SK-N-SH treated with all-trans-retinoic acid at 6 μM for 48 hours (cell line): ENCODE measurements around the gene KRTAP19-8.

Experiments
- ATAC-seq: fragments of 200-7000 bp; cut with Tn5 transposase; 3 replicates; pipeline ENCODE4 v1.9.1; 2020; ENCODE audit warnings: mild to moderate bottlenecking, moderate library complexity
- ARNTL ChIP-seq: fragments of 450-650 bp; formaldehyde crosslinking; IDR thresholded peaks from 2 replicates; pipeline ENCODE4 v1.5.0; 2020; ENCODE audit warnings: low read depth, mild to moderate bottlenecking, moderate library complexity, borderline replicate concordance
- BACH2 ChIP-seq: fragments of 250-450 bp; sonication (Bioruptor Pico); IDR thresholded peaks from 2 replicates; pipeline ENCODE4 v1.9.0; 2021; ENCODE audit warnings: mild to moderate bottlenecking, borderline replicate concordance
- CSDC2 ChIP-seq: fragments of 250-450 bp; sonication (Bioruptor Pico); IDR thresholded peaks from 2 replicates; pipeline ENCODE4 v1.5.0; 2020; ENCODE audit warnings: mild to moderate bottlenecking, moderate library complexity
- ESRRG ChIP-seq: fragments of 250-450 bp; sonication (Bioruptor Pico); IDR thresholded peaks from 2 replicates; pipeline ENCODE4 v1.6.1; 2021; ENCODE audit warnings: mild to moderate bottlenecking
- ISL1 ChIP-seq: fragments of 250-450 bp; sonication (Bioruptor Pico); IDR thresholded peaks from 2 replicates; pipeline ENCODE4 v2.1.2; 2022; ENCODE audit warnings: mild to moderate bottlenecking, moderate library complexity
- OSR1 ChIP-seq: fragments of 250-450 bp; sonication (Bioruptor Pico); IDR thresholded peaks from 2 replicates; pipeline ENCODE4 v1.8.0; 2022; ENCODE audit warnings: moderate library complexity, mild to moderate bottlenecking, inconsistent platforms
- PPARA ChIP-seq: fragments of 250-450 bp; sonication (Bioruptor Pico); IDR thresholded peaks from 2 replicates; pipeline ENCODE4 v1.5.0; 2020; ENCODE audit warnings: mild to moderate bottlenecking, borderline replicate concordance
- RARB ChIP-seq: fragments of 250-450 bp; sonication (Bioruptor Pico); IDR thresholded peaks from 2 replicates; pipeline ENCODE4 v1.8.0; 2021; ENCODE audit warnings: mild to moderate bottlenecking, moderate library complexity
- SNAI2 ChIP-seq: fragments of 250-450 bp; sonication (Bioruptor Pico); IDR thresholded peaks from 2 replicates; pipeline ENCODE4 v1.5.0; 2020; ENCODE audit warnings: mild to moderate bottlenecking, moderate library complexity
- TCF4 ChIP-seq: fragments of 250-450 bp; sonication (Bioruptor Pico); IDR thresholded peaks from 2 replicates; pipeline ENCODE4 v1.8.0; 2021; ENCODE audit warnings: mild to moderate bottlenecking, moderate library complexity, borderline replicate concordance
- TOX ChIP-seq: fragments of 250-450 bp; sonication (Bioruptor Pico); IDR thresholded peaks from 2 replicates; pipeline ENCODE4 v1.8.0; 2021; ENCODE audit warnings: mild to moderate bottlenecking, moderate library complexity, borderline replicate concordance
- ZC3H10 ChIP-seq: fragments of 250-450 bp; sonication (Bioruptor Pico); IDR thresholded peaks from 2 replicates; pipeline ENCODE4 v1.5.1; 2021; ENCODE audit warnings: mild to moderate bottlenecking, moderate library complexity
- ZFP3 ChIP-seq: fragments of 250-450 bp; sonication (Bioruptor Pico); IDR thresholded peaks from 2 replicates; pipeline ENCODE4 v1.5.0; 2020; ENCODE audit warnings: mild to moderate bottlenecking, moderate library complexity
- ZFP30 ChIP-seq: fragments of 450-650 bp; formaldehyde crosslinking; IDR thresholded peaks from 2 replicates; pipeline ENCODE4 v1.5.0; 2022; ENCODE audit warnings: mild to moderate bottlenecking, moderate library complexity
- ZNF565 ChIP-seq: fragments of 450-650 bp; formaldehyde crosslinking; conservative IDR thresholded peaks from 2 replicates; pipeline ENCODE4 v1.5.0; 2020; ENCODE audit warnings: low read depth, mild to moderate bottlenecking, moderate library complexity
- ZNF70 ChIP-seq: fragments of 450-650 bp; formaldehyde crosslinking; IDR thresholded peaks from 2 replicates; pipeline ENCODE4 v1.5.0; 2020; ENCODE audit warnings: mild to moderate bottlenecking, moderate library complexity
- ZNF8 ChIP-seq: fragments of 450-650 bp; formaldehyde crosslinking; IDR thresholded peaks from 2 replicates; pipeline ENCODE4 v1.5.0; 2020; ENCODE audit warnings: mild to moderate bottlenecking, moderate library complexity
- TF ChIP-seq, protein P1 (sequence below): fragments of 250-450 bp; sonication (Bioruptor Pico); IDR thresholded peaks from 2 replicates; pipeline ENCODE4 v1.8.0; 2021; ENCODE audit warnings: low read depth, mild to moderate bottlenecking, moderate library complexity, borderline replicate concordance
- TF ChIP-seq, protein P2 (sequence below): fragments of 250-450 bp; sonication (Bioruptor Pico); IDR thresholded peaks from 2 replicates; pipeline ENCODE4 v1.5.0; 2020; ENCODE audit warnings: mild to moderate bottlenecking, moderate library complexity
- TF ChIP-seq, protein P3 (sequence below): fragments of 250-450 bp; sonication (Bioruptor Pico); IDR thresholded peaks from 2 replicates; pipeline ENCODE4 v1.8.0; 2020; ENCODE audit warnings: mild to moderate bottlenecking, moderate library complexity, borderline replicate concordance
- TF ChIP-seq, protein P4 (sequence below): fragments of 250-450 bp; sonication (Bioruptor Pico); IDR thresholded peaks from 2 replicates; pipeline ENCODE4 v1.5.1; 2021; ENCODE audit warnings: mild to moderate bottlenecking, moderate library complexity
- TF ChIP-seq, protein P5 (sequence below): fragments of 250-450 bp; sonication (Bioruptor Pico); IDR thresholded peaks from 2 replicates; pipeline ENCODE4 v1.5.1; 2020; ENCODE audit warnings: low read depth, mild to moderate bottlenecking, moderate library complexity

The KRTAP19-8 gene

DNA sequence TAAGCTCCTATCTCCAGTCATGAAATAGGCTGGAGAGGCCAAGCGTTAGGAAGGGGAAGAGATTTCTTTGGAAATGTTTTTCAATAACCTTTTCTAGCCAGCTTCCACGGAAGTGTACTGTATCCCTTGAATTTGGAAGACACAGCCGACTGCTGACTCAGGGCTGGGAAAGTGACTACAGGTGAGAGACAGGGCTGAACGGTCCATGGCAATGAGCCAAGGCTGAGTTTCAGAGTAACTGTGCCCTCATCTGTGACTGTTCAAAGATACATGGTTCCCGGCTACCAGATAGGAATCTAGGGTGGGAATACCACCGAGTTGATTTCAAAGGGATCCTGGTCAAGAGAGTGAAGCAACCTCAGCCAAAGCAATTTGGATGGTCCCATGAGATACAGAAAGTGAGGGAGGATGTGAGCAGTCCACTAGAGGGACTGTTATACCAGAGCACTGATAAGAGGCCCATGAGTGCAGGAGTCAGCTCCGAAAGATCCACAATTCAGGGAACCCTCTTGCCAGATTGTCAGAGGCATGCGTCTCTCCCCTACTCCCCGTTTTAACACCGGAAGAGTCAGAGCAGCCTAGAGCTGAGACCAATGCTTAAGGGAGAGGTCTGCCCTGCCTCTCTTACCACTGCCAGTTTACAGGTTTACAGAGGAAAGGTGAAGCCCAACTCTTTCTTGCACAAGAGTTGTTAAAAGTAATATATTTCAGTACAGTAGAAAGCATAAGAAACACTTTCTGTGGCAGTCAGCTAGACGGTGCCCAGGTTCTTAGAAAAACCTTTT lies 3.2 kb upstream of the KRTAP19-8 start:
- ATAC-seq = no peak
- TF ChIP-seq ZC3H10 (no peak), ZNF8 (CRISPR knock-in tag) (no peak), ZNF565 (CRISPR knock-in tag) (no peak), OSR1 (CRISPR knock-in tag) (no peak), TOX (CRISPR knock-in tag) (no peak), TCF4 (no peak), ZNF70 (CRISPR knock-in tag) (no peak), ARNTL (CRISPR knock-in tag) (no peak), ISL1 (CRISPR knock-in tag) (no peak), ZFP30 (CRISPR knock-in tag) (no peak), RARB (CRISPR knock-in tag) (no peak), ESRRG (CRISPR knock-in tag) (no peak)
- TF ChIP-seq, protein P1, sequence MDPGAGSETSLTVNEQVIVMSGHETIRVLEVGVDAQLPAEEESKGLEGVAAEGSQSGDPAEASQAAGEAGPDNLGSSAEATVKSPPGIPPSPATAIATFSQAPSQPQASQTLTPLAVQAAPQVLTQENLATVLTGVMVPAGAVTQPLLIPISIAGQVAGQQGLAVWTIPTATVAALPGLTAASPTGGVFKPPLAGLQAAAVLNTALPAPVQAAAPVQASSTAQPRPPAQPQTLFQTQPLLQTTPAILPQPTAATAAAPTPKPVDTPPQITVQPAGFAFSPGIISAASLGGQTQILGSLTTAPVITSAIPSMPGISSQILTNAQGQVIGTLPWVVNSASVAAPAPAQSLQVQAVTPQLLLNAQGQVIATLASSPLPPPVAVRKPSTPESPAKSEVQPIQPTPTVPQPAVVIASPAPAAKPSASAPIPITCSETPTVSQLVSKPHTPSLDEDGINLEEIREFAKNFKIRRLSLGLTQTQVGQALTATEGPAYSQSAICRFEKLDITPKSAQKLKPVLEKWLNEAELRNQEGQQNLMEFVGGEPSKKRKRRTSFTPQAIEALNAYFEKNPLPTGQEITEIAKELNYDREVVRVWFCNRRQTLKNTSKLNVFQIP (CRISPR knock-in tag) = no peak
- TF ChIP-seq, protein P2, sequence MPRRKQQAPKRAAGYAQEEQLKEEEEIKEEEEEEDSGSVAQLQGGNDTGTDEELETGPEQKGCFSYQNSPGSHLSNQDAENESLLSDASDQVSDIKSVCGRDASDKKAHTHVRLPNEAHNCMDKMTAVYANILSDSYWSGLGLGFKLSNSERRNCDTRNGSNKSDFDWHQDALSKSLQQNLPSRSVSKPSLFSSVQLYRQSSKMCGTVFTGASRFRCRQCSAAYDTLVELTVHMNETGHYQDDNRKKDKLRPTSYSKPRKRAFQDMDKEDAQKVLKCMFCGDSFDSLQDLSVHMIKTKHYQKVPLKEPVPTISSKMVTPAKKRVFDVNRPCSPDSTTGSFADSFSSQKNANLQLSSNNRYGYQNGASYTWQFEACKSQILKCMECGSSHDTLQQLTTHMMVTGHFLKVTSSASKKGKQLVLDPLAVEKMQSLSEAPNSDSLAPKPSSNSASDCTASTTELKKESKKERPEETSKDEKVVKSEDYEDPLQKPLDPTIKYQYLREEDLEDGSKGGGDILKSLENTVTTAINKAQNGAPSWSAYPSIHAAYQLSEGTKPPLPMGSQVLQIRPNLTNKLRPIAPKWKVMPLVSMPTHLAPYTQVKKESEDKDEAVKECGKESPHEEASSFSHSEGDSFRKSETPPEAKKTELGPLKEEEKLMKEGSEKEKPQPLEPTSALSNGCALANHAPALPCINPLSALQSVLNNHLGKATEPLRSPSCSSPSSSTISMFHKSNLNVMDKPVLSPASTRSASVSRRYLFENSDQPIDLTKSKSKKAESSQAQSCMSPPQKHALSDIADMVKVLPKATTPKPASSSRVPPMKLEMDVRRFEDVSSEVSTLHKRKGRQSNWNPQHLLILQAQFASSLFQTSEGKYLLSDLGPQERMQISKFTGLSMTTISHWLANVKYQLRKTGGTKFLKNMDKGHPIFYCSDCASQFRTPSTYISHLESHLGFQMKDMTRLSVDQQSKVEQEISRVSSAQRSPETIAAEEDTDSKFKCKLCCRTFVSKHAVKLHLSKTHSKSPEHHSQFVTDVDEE (CRISPR knock-in tag) = no peak
- TF ChIP-seq, protein P3, sequence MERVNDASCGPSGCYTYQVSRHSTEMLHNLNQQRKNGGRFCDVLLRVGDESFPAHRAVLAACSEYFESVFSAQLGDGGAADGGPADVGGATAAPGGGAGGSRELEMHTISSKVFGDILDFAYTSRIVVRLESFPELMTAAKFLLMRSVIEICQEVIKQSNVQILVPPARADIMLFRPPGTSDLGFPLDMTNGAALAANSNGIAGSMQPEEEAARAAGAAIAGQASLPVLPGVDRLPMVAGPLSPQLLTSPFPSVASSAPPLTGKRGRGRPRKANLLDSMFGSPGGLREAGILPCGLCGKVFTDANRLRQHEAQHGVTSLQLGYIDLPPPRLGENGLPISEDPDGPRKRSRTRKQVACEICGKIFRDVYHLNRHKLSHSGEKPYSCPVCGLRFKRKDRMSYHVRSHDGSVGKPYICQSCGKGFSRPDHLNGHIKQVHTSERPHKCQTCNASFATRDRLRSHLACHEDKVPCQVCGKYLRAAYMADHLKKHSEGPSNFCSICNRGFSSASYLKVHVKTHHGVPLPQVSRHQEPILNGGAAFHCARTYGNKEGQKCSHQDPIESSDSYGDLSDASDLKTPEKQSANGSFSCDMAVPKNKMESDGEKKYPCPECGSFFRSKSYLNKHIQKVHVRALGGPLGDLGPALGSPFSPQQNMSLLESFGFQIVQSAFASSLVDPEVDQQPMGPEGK = no peak
- TF ChIP-seq, protein P4, sequence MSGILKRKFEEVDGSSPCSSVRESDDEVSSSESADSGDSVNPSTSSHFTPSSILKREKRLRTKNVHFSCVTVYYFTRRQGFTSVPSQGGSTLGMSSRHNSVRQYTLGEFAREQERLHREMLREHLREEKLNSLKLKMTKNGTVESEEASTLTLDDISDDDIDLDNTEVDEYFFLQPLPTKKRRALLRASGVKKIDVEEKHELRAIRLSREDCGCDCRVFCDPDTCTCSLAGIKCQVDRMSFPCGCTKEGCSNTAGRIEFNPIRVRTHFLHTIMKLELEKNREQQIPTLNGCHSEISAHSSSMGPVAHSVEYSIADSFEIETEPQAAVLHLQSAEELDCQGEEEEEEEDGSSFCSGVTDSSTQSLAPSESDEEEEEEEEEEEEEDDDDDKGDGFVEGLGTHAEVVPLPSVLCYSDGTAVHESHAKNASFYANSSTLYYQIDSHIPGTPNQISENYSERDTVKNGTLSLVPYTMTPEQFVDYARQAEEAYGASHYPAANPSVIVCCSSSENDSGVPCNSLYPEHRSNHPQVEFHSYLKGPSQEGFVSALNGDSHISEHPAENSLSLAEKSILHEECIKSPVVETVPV (CRISPR knock-in tag) = no peak

DNA sequence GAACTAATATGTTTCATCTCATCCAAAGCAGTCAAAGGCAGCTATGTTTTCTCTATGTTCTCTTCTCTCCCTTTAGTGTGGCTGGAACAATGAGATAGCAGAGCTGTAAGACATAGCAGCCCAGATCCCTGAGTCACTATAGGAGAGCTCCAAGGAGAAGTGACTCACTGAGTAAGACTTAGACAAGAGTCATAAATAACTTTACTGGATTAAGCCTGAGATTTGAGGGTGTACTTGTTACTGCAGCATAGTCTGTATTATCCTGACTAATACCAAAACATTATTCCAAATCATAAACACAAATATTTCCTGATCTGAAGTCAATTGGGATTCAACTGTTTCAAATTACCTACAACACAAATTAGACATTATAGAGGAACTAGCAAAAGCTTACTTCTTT lies 3.9 kb downstream of the KRTAP19-8 start:
- ATAC-seq = no peak
- no peak for TF ChIP-seq ZFP3 (CRISPR knock-in tag)
- TF ChIP-seq, protein P3 = no peak
- no peak for TF ChIP-seq TCF4
- TF ChIP-seq, protein P5, sequence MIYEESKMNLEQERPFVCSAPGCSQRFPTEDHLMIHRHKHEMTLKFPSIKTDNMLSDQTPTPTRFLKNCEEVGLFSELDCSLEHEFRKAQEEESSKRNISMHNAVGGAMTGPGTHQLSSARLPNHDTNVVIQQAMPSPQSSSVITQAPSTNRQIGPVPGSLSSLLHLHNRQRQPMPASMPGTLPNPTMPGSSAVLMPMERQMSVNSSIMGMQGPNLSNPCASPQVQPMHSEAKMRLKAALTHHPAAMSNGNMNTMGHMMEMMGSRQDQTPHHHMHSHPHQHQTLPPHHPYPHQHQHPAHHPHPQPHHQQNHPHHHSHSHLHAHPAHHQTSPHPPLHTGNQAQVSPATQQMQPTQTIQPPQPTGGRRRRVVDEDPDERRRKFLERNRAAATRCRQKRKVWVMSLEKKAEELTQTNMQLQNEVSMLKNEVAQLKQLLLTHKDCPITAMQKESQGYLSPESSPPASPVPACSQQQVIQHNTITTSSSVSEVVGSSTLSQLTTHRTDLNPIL (CRISPR knock-in tag) = no peak
- TF ChIP-seq ZNF565 (CRISPR knock-in tag) = no peak
- TF ChIP-seq SNAI2 = no peak
- no peak for TF ChIP-seq ZFP30 (CRISPR knock-in tag)
- no peak for TF ChIP-seq ZNF8 (CRISPR knock-in tag)
- TF ChIP-seq, protein P1 (CRISPR knock-in tag) = no peak
- TF ChIP-seq OSR1 (CRISPR knock-in tag) = no peak
- TF ChIP-seq, protein P2 (CRISPR knock-in tag) = no peak
- TF ChIP-seq RARB (CRISPR knock-in tag) = no peak
- no peak for TF ChIP-seq CSDC2 (CRISPR knock-in tag)
- TF ChIP-seq ZNF70 (CRISPR knock-in tag) = no peak
- no peak for TF ChIP-seq PPARA (CRISPR knock-in tag)
- TF ChIP-seq BACH2 (CRISPR knock-in tag) = no peak
